NCI-H146 treated with DMSO at 0.1 percent for 48 hours (cell line): ENCODE measurements around the gene TNS4.
"Not testable (repeated sequence)": the region's sequence is repeated elsewhere in the genome, so short reads cannot be mapped to it uniquely, and the experiment has no call there.

Experiments
- DNase-seq: peaks from one replicate; lab custom pipeline; 2025; ENCODE audit not compliant: unreplicated experiment; lab: John Stamatoyannopoulos, UW

The TNS4 gene, protein sequence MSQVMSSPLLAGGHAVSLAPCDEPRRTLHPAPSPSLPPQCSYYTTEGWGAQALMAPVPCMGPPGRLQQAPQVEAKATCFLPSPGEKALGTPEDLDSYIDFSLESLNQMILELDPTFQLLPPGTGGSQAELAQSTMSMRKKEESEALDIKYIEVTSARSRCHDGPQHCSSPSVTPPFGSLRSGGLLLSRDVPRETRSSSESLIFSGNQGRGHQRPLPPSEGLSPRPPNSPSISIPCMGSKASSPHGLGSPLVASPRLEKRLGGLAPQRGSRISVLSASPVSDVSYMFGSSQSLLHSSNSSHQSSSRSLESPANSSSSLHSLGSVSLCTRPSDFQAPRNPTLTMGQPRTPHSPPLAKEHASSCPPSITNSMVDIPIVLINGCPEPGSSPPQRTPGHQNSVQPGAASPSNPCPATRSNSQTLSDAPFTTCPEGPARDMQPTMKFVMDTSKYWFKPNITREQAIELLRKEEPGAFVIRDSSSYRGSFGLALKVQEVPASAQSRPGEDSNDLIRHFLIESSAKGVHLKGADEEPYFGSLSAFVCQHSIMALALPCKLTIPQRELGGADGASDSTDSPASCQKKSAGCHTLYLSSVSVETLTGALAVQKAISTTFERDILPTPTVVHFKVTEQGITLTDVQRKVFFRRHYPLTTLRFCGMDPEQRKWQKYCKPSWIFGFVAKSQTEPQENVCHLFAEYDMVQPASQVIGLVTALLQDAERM

GRCh38 chr17:40501499-40501911 lies at the start of gene TNS4:
TNS4 (minus strand) TSS chr17:40501623; CDS start chr17:40496425, 5,198 bp downstream.
- no peak for DNase-seq

GRCh38 chr17:40550608-40551007 lies 49.2 kb upstream of the TNS4 start:
- no peak for DNase-seq

DNA sequence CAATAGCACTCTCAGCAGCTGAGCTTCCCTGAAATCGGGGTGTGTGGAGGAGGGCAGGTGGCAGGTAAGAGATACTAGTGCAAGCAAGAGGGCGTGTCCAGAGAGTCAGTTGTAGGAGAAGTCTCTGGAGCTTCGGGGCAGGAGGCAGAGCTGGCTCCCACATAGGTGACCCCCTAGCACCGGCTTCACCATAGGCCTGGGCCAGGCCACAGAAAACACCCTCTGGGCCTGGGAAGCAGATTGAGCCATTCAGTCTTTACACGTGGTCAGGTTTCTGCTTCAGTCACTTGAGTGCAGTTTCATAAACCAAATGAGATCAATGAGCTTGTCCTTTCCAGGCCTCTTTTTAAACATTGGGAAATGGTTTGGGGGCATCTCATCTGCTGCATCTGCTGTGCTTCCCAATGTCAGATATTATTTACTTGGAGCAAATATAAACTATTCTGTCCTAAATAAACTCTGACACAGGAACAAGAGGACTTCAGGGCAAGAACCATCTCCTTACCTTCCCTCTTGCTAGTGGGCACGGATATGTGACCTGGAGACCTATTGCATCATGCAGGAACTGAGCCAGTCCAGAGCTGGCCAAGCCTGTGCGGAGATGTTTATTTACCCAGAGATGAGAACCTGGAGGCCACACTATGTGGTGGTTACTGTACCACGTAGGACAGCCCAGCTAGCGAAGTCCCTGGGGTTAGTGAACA lies 47.7 kb upstream of the TNS4 start:
- peak; percentile 36 for DNase-seq

GRCh38 chr17:40548491-40548981 lies 47.1 kb upstream of the TNS4 start:
- no peak for DNase-seq

- peak; percentile 5 for DNase-seq
These were observed 46.5 kb upstream of the TNS4 start for GRCh38 chr17:40547785-40548478.

DNA sequence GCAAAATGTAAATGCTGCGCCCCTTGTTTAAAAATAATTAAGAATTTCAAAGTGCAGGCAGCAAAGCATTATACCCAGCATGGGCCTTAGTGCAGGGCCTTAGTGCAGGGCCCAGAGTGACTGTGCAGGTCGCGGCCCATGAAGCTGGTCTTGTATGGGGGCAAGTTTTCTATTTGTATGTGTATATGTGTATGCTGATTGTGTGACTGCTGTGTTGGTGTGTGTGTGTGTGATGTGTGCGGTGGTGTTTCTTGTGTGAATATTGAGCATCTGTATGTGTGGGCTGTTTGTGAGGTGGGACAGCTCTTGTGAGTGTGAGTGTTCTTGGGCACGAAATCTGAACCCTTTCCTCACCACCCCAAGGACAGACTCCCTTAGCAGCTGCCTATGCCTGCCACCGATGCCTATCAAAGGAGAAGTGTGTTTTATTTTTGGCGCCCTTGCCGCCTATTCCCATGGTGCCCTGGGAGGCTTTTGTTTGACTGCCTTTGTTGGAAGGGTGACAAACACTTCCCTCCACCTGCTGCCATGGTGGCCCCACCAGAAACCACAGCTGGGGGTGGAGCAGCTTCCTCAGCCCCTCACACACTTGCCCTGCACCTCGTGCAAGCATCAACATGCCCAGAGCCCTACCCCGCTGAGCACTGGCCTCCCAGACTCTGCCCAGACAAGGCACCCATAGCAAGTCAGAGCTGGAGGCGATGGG lies 45.8 kb upstream of the TNS4 start:
- DNase-seq, result peak; percentile 96

GRCh38 chr17:40546497-40546896 lies 45.1 kb upstream of the TNS4 start:
- DNase-seq, result not testable (repeated sequence)

GRCh38 chr17:40545660-40546059 lies 44.2 kb upstream of the TNS4 start:
- no peak for DNase-seq

DNA sequence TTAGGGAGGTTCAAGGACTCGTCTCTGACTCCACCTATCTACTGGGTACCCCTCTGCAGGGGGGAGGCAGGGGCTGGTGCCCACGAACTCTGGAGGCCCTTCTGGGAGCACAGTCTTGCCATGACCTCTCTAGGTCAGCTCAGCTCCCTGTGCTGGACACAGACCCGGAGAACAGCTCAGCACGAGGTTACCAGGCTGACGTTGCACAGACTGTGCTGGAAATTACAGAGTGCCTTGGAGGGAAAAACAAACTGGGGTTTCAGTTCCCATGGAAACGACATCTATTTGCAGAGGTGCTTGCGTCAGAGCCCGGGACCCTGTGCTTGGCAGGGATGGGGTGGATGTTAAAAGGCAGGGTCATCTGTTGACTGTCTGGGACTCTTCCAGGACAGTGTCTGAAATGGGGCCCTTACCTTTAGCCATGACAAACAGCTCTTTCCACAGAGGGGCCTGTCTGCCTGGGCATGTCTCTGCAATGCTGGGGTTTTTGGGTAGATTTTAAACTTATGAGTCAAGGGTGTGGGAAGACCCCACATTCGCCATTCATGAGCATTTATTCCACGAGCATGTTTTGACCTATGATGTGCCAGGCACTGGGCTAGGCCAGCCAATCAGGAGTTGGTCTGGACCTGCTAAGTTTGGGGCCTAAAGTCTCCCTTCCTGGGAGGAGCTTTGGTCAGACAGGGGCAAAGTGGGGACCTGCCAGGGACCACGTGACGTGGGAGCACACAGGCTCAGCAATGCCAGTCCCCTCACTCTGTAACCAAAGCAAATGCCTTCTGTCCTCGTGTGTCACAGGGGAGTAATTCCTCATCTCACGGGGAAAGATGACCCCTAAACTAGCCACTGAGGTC lies 41.4 kb upstream of the TNS4 start:
- DNase-seq, result no peak

DNA sequence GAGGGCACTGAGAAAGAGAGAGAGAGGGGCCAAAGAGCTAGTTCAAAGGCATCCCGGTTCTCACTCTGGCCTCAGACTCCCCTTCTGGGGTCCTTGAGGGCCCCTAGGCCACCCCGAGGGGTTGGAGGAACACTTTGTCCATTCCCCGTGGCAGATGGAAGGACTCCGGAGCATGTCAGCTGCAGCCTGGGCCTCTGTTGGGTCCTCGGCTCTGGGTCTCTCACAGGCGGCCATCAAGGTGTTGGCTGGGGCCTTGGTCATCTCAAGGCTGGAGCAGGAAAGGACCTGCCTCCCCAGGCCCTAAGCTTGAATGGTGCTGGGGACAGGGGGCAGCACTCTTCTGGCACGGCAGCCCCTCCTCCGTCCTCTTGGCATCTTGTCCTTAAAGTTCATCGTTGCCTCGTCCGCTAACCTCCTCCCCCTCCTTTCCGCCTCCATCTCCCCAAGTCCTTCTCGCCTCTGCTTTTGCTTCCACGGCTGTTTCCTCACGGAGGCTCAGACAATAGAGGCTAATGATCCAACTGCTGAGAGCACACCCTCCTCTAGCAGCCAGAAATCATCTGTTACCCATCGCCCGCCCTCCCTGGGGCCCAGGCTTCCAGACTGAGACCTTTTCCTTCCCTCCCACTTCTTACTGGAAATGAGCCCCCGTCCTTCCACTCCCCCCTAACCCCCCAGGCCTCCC lies 40.6 kb upstream of the TNS4 start:
- no peak for DNase-seq

GRCh38 chr17:40541060-40541872 lies 39.8 kb upstream of the TNS4 start:
- DNase-seq, result no peak

GRCh38 chr17:40540448-40540847 lies 39.0 kb upstream of the TNS4 start:
- no peak for DNase-seq

DNA sequence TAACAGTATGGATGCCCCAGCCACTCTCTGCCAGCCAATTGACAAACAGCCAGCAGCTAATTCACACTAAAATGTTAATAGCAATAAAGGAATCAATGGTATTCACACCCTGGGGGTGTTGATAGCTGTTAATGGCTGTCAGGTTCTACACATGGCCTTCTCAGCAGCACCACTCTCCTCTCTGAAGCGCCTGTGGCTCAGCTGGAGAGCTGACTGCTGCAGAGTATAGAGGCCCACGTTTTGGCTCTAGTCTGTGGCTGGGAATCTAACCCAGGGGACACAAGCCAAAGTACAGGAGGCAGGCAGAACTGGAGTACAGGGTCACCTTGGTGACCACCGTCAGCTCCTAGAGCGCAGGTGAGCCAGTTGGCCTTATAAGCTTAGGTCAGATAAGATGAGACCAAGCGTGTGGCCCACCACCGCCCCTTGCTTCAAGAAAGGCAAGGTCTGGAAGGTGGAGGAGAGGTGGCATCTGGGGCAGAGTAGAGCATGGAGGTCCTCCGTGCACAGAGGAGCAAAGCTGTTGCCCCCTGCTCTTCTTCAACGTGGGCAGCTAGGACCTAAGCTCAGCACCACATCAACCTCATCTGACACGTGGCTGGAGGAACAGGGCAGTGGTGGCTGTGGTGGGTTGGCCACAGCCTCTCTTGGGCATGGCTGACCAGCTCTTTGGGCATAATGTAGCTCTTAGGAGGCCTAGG lies 38.4 kb upstream of the TNS4 start:
- DNase-seq, result no peak

DNA sequence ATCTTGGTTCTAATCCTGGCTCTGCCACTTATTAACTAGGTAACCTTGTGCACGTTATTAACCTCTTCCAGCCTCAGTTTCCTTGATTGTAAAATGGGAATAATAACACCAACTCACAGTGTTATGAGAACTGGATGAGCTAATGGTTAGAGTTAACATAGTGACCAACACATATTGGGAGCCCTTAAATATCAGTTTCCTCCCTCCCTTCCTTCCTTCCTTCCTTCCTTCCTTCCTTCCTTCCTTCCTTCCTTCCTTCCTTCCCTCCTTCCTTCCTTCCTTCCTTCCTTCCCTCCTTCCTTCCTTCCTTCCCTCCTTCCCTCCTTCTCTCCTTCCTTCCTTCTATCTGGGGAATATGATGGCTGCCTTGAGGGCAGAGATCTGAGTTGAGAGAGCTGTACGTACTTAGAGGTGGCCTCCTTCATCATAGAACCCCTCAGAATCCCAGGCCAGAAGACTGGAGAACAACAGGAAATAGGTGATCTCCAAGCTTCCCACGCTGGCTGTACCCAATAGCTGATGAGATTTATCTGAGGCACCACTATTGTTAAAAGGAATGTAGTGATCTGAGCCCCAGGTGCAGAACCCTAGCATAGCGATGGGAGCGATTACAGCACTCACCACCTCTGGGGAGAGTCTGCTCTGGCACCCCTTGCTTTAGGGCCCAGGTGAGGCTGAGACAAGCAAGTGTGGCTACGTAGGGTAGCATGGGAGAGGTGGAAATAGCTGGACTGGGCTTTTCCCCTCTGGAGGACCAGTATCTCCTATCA lies 37.7 kb upstream of the TNS4 start:
- DNase-seq, result no peak

DNA sequence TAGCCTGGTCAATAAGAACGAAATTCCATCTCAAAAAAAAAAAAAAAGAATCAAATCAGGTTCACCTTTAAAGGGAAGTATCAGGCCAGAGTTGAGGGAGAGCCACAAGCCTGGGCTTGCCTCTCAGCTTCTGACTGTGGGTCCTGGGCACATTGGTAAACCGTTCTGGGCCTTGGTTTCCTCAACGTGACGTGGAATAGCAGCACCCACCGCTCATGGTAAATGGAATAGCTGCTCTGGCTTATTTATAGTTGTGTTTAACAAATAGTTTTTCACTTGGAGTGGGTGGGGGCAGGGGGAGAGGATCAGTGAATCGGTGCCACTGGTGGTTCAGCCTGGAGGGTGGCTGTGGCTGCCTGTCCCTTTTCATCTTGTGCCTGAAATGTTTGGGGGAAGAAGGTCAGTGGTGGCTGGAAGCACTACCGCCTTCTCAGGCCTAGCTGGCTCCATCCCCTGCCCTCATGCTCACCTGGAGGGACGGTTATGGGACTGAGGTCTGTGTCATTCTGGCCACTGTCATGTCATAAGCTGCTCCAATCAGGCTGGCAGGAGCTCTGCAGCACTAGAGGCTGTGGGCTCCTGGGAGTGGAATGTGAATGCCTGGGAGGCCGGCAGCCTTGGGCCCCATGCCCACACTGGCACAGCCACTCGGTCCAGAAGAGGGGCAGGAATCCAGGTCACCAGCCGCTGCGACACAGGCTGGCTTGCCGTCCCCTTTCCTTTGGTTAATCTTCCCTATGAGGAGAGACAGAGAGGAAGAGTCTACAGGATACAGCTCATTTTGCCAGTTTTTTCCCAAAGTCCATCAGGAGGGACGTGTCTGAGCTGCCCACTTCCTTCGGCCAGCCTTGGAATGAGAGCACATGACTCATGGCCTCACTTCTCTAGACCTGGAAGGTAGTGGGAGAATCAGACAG lies 36.9 kb upstream of the TNS4 start:
- DNase-seq, result no peak
